CD14-positive monocyte (primary cell): ENCODE measurements around the gene MOXD1. TPM values are rescaled to one million over a fixed set of nuclear protein-coding genes. Genes with fewer than 3 reads are reported as not detected.

Source experiments
- DNase-seq, 3 donors: peaks; one replicate each; pipeline ENCODE4 v3.0.0-alpha.2; 2011 to 2022
- H2AFZ ChIP-seq: 2 replicates; pipeline ENCODE4 v1.6.0; 2012; ENCODE audit warnings: mild to moderate bottlenecking, low read depth, low read length, inconsistent platforms; ENCODE audit not compliant: insufficient read depth, poor library complexity, severe bottlenecking
- H3K27ac ChIP-seq, 2 donors: 1 replicate in 1 of 2; 2 replicates in 1 of 2; pipeline ENCODE4 v1.5.1; 2012 to 2013; ENCODE audit warnings: low read length in 2 of 2, control low read depth in 1 of 2, inconsistent platforms in 1 of 2, low read depth in 1 of 2, mild to moderate bottlenecking in 1 of 2
- H3K27me3 ChIP-seq, 2 donors: one replicate each; pipeline versions ENCODE4 v1.6.0 to v1.6.1; 2011 to 2013; ENCODE audit warnings: low read length in 2 of 2; ENCODE audit not compliant: control insufficient read depth in 2 of 2, insufficient read depth in 2 of 2
- H3K36me3 ChIP-seq, 2 donors: replicated peaks in 1 of 2; 1 replicate in 1 of 2; 2 replicates in 1 of 2; pipeline versions ENCODE4 v1.5.1 to v1.6.1; 2012 to 2013; ENCODE audit warnings: low read length in 2 of 2, control low read depth in 1 of 2, inconsistent platforms in 1 of 2, mild to moderate bottlenecking in 1 of 2; ENCODE audit not compliant: insufficient read depth in 2 of 2, control insufficient read depth in 1 of 2
- H3K4me1 ChIP-seq, 2 donors: 1 replicate in 1 of 2; 2 replicates in 1 of 2; pipeline versions ENCODE4 v1.5.1 to v1.6.1; 2012 to 2013; ENCODE audit warnings: low read length in 2 of 2, control low read depth in 1 of 2, inconsistent platforms in 1 of 2, mild to moderate bottlenecking in 1 of 2, moderate library complexity in 1 of 2; ENCODE audit not compliant: insufficient read depth in 2 of 2, control insufficient read depth in 1 of 2
- H3K4me2 ChIP-seq: replicated peaks from 2 replicates; pipeline ENCODE3; 2012; ENCODE audit warnings: low read length, moderate library complexity, mild to moderate bottlenecking; ENCODE audit not compliant: poor library complexity, severe bottlenecking; ENCODE audit errors: extremely low read depth
- H3K4me3 ChIP-seq, 3 experiments: fragments of 200-600 bp in 1 of 3; sonication (generic) in 1 of 3; replicated peaks in 1 of 3; 1 replicate in 2 of 3; 2 replicates in 1 of 3; pipeline ENCODE4 v1.5.1; 2011 to 2013; ENCODE audit warnings: low read length in 3 of 3, mild to moderate bottlenecking in 3 of 3, control low read depth in 2 of 3, low read depth in 2 of 3, inconsistent platforms in 1 of 3, moderate library complexity in 1 of 3
- H3K79me2 ChIP-seq: 2 replicates; pipeline ENCODE4 v1.6.0; 2012; ENCODE audit warnings: mild to moderate bottlenecking, control low read depth, inconsistent platforms, low read length, moderate library complexity; ENCODE audit not compliant: insufficient read depth
- H3K9ac ChIP-seq: 2 replicates; pipeline ENCODE4 v1.6.0; 2017; ENCODE audit warnings: low read length, mild to moderate bottlenecking; ENCODE audit not compliant: insufficient read depth, poor library complexity, severe bottlenecking
- H3K9me3 ChIP-seq, 2 donors: replicated peaks in 1 of 2; 1 replicate in 1 of 2; 2 replicates in 1 of 2; pipeline versions ENCODE4 v1.5.1 to v1.6.1; 2012 to 2013; ENCODE audit warnings: low read length in 2 of 2, control low read depth in 1 of 2; ENCODE audit not compliant: control insufficient read depth in 1 of 2, insufficient read depth in 1 of 2
- H4K20me1 ChIP-seq: 2 replicates; pipeline ENCODE4 v1.6.0; 2012; ENCODE audit warnings: mild to moderate bottlenecking, low read length, control low read depth, moderate library complexity; ENCODE audit not compliant: insufficient read depth
- H3K27ac Mint-ChIP-seq, 7 donors: one replicate each; pipeline ENCODE4 v1.8.0; 2020; ENCODE audit warnings: mild to moderate bottlenecking in 7 of 7, mixed read lengths in 7 of 7, moderate library complexity in 6 of 7, inconsistent platforms in 2 of 7
- H3K27me3 Mint-ChIP-seq, 3 donors: one replicate each; pipeline ENCODE4 v1.8.0; 2021 to 2022; ENCODE audit warnings: low read depth in 3 of 3, mild to moderate bottlenecking in 3 of 3, mixed read lengths in 3 of 3, moderate library complexity in 3 of 3, inconsistent platforms in 1 of 3
- H3K36me3 Mint-ChIP-seq, 2 donors: one replicate each; pipeline ENCODE4 v1.8.0; 2020; ENCODE audit warnings: mixed read lengths in 2 of 2, inconsistent platforms in 1 of 2, mild to moderate bottlenecking in 1 of 2
- H3K4me1 Mint-ChIP-seq: one replicate; pipeline ENCODE4 v1.8.0; 2020; ENCODE audit warnings: mild to moderate bottlenecking, mixed read lengths
- H3K4me3 Mint-ChIP-seq, 2 donors: one replicate each; pipeline ENCODE4 v1.8.0; 2020; ENCODE audit warnings: mild to moderate bottlenecking in 2 of 2, mixed read lengths in 2 of 2, moderate library complexity in 1 of 2
- H3K9me3 Mint-ChIP-seq, 7 donors: one replicate each; pipeline ENCODE4 v1.8.0; 2020 to 2022; ENCODE audit warnings: mixed read lengths in 7 of 7, mild to moderate bottlenecking in 6 of 7, moderate library complexity in 6 of 7, inconsistent platforms in 2 of 7
- CTCF ChIP-seq: fragments of 200-600 bp; IDR thresholded peaks from one replicate; pipeline ENCODE4 v1.8.0; 2022; ENCODE audit warnings: antibody characterized with exemption, mild to moderate bottlenecking
- WGBS: methylation state at CpG from one replicate; pipeline ENCODE4 v1.1.5; 2013; ENCODE audit warnings: missing lambda C conversion rate; ENCODE audit not compliant: insufficient coverage; 5-methylcytosine and 5-hydroxymethylcytosine counted together
- intact Hi-C, 2 donors: fragments of 100-400 bp; cut with micrococcal nuclease; formaldehyde crosslinking; loops; one replicate each; pipeline versions ENCODE4 v1.15.0 to v1.15.1; 2023
- polyA plus RNA-seq, 3 donors: library from polyadenylated mRNA; depleted of rRNA in 1 of 3; unstranded in 2 of 3; stranded (reverse) in 1 of 3; fragments of 300-500 nt in 2 of 3; fragments of >200 nt in 1 of 3; fragmentation: Illumina TruSeq in 2 of 3; gene quantifications; 1 replicate in 2 of 3; 2 replicates in 1 of 3; pipeline ENCODE4 v1.2.3, GENCODE V29; 2012 to 2021

Gene MOXD1
- polyA plus RNA-seq, 3 donors, result not detected

GRCh38 chr6:132304891-132305305, 96.4 kb downstream of the MOXD1 start:
- no peak overlapping the region for H3K27ac Mint-ChIP-seq
- no peaks in the 10 kb centered on the region for H3K27me3 ChIP-seq
- H3K9me3 Mint-ChIP-seq, result peaks cover 3 to 17% (median 9%) of the 10 kb centered on the region in 7 donors
- intact Hi-C loops, result no loop called here
- no peak overlapping the region for H3K4me3 Mint-ChIP-seq
- no peak overlapping the region for H2AFZ ChIP-seq
- H3K27me3 Mint-ChIP-seq, result peaks cover 0 to 1% (median 0%) of the 10 kb centered on the region in 3 donors
- H3K9me3 ChIP-seq, result peaks cover 0 to 7% of the 10 kb centered on the region in 2 donors
- DNase-seq, result no peak
- no peaks in the 10 kb centered on the region for H3K36me3 ChIP-seq
- no peak overlapping the region for H3K27ac ChIP-seq
- no peak overlapping the region for H3K4me3 ChIP-seq
- no peaks in the 10 kb centered on the region for H3K4me1 Mint-ChIP-seq
- TF ChIP-seq CTCF, result no peak
- H4K20me1 ChIP-seq, result no peaks in the 10 kb centered on the region
- no peaks in the 10 kb centered on the region for H3K4me1 ChIP-seq
- WGBS, result 89% methylated on average over 5 of the region's 6 CpGs
- no peaks in the 10 kb centered on the region for H3K36me3 Mint-ChIP-seq
- H3K79me2 ChIP-seq, result no peaks in the 10 kb centered on the region
- no peak overlapping the region for H3K9ac ChIP-seq
- H3K4me2 ChIP-seq, result no peak overlapping the region

- Histone ChIP-seq H3K27me3 (no peaks in the 10 kb centered on the region), H4K20me1 (no peaks in the 10 kb centered on the region), H3K36me3 (no peaks in the 10 kb centered on the region), H2AFZ (no peak overlapping the region), H3K4me3 (no peak overlapping the region), H3K9me3 (peaks cover 0 to 7% of the 10 kb centered on the region in 2 donors), H3K79me2 (no peaks in the 10 kb centered on the region), H3K4me2 (no peak overlapping the region), H3K27ac (no peak overlapping the region), H3K9ac (no peak overlapping the region), H3K4me1 (no peaks in the 10 kb centered on the region)
- H3K27ac Mint-ChIP-seq, result no peak overlapping the region
- H3K4me3 Mint-ChIP-seq, result no peak overlapping the region
- H3K27me3 Mint-ChIP-seq, result no peaks in the 10 kb centered on the region
- no peaks in the 10 kb centered on the region for H3K4me1 Mint-ChIP-seq
- peak; percentile 13 for TF ChIP-seq CTCF
- no peak for DNase-seq
- WGBS, result 80% methylated on average over 3 of the region's 4 CpGs
- H3K36me3 Mint-ChIP-seq, result no peaks in the 10 kb centered on the region
- intact Hi-C loops, result no loop called here
- peaks cover 0 to 2% (median 0%) of the 10 kb centered on the region in 7 donors for H3K9me3 Mint-ChIP-seq
Observed at GRCh38 chr6:132300323-132300949, 100.8 kb downstream of the MOXD1 start.
